ENCODE data around the gene ARHGAP25. TPM values are rescaled to one million over a fixed set of nuclear protein-coding genes. Genes with fewer than 3 reads are reported as not detected.

The ARHGAP25 gene
- total RNA-seq, 2 experiments from 2014 or later = 18.6 to 43.8 TPM

DNA sequence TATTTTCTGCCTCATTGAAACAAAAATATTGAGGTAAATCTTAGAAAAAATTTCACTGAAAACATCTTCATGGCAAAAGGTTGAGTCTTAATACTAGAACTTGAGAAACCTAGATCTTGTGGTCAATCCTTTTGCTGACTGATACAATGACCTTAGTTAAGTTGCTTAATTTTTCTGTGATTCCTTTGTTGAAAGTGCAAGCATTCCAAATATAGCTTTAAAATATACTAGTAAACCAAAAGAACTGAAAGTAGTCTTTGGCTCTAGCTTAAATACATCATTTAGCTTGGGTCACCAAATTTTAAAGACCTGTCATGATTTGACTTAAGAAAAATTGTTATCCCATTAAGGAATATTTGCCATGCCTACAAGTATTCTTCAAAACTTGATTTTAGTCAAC is 119.9 kb downstream of the ARHGAP25 start:
- Histone ChIP-seq H3K36me3 (ENCODE audit: insufficient read depth, low read length) (no peaks in the 10 kb centered on the region), H3K4me3 (ENCODE audit: low read depth, low read length, poor library complexity, severe bottlenecking) (no peak overlapping the region), H3K9me3 (ENCODE audit: low read length) (no peaks in the 10 kb centered on the region), H2AFZ (ENCODE audit: low read length) (no peak overlapping the region), H3K4me2 (ENCODE audit: low read length) (no peak overlapping the region), H3K4me1 (ENCODE audit: insufficient read depth, low read length, poor library complexity, severe bottlenecking) (peaks cover 29% of the 10 kb centered on the region), H3K9me2 (ENCODE audit: insufficient read depth, low read length) (no peaks in the 10 kb centered on the region), H3K27ac (ENCODE audit: low read depth, low read length, poor library complexity, severe bottlenecking) (no peak overlapping the region), H3K79me2 (ENCODE audit: insufficient read depth, low read depth, low read length) (no peaks in the 10 kb centered on the region), H4K20me1 (ENCODE audit: insufficient read depth, low read length) (no peaks in the 10 kb centered on the region)
- TF ChIP-seq EZH2phosphoT487 (IDR thresholded peaks at IDR 0.05; ENCODE audit: borderline replicate concordance, low read depth, low read length) = no peak
- POLR2A ChIA-PET = interaction anchor here (0.7 to 1.6 kb wide), 5 partner anchors 11 to 127 kb away, joined by 3 to 8 read pairs (median 3); no protein-coding TSS in a partner anchor
- DNase-seq (ENCODE audit: low spot score) = no peak
- CTCF ChIA-PET (ENCODE audit: unreplicated experiment) = no interaction called here
- intact Hi-C loops (cut with micrococcal nuclease; ENCODE audit: unreplicated experiment) = no loop called here
- no TSS peak for BruUV-seq (replicated peaks)

GRCh38 chr2:68855550-68855949 is 120.9 kb downstream of the ARHGAP25 start:
- peaks cover 26% of the 10 kb centered on the region for H3K4me1 ChIP-seq (ENCODE audit: insufficient read depth, low read length, poor library complexity, severe bottlenecking)
- no peaks in the 10 kb centered on the region for H3K9me3 ChIP-seq (ENCODE audit: low read length)
- no peaks in the 10 kb centered on the region for H3K9me2 ChIP-seq (ENCODE audit: insufficient read depth, low read length)
- intact Hi-C loops (cut with micrococcal nuclease; ENCODE audit: unreplicated experiment) = no loop called here
- no peak overlapping the region for H2AFZ ChIP-seq (ENCODE audit: low read length)
- no peaks in the 10 kb centered on the region for H4K20me1 ChIP-seq (ENCODE audit: insufficient read depth, low read length)
- no peaks in the 10 kb centered on the region for H3K36me3 ChIP-seq (ENCODE audit: insufficient read depth, low read length)
- CTCF ChIA-PET (ENCODE audit: unreplicated experiment) = no interaction called here
- no peak for DNase-seq (ENCODE audit: low spot score)
- H3K4me2 ChIP-seq (ENCODE audit: low read length) = no peak overlapping the region
- no TSS peak for BruUV-seq (replicated peaks)
- H3K4me3 ChIP-seq (ENCODE audit: low read depth, low read length, poor library complexity, severe bottlenecking) = no peak overlapping the region
- POLR2A ChIA-PET = interaction anchor here (1.6 kb wide), 1 partner anchor 52 kb away, joined by 8 read pairs; no protein-coding TSS in a partner anchor
- no peak for TF ChIP-seq EZH2phosphoT487 (IDR thresholded peaks at IDR 0.05; ENCODE audit: borderline replicate concordance, low read depth, low read length)
- TF ChIP-seq CTCF (conservative IDR thresholded peaks at IDR 0.05; ENCODE audit: low read length) = no peak
- H3K79me2 ChIP-seq (ENCODE audit: insufficient read depth, low read depth, low read length) = no peaks in the 10 kb centered on the region
- no peak overlapping the region for H3K27ac ChIP-seq (ENCODE audit: low read depth, low read length, poor library complexity, severe bottlenecking)

DNA sequence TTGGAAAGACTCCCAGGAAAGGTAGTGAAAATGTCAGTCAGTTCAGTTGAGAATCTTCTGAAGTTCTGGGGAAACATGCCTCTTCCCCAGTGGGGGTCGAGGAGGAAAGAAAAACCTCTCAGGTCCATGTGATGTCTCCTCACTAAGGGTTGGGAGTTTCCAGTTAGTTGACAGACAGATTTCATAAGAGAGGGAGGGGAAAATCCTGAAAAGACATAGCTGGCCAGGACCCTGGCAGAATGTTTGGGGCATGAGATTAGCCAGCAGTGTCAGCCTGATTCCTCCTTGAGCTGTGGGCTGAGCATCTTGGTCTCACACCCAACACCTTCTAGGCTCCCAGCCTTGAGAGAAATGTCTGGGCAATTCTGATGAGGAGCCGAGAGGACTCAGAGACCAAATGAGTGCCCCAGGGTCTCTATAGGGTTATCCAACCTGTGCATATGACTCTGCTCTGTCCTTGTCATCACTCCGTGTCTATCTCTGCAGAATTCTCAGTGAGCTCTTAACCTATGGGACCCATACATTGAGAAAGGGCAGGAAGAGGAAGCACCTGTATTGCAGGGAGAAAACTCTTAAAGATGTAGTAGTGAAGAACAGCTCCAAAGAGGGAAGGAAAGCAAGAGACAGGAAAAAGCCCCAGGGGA is 122.7 kb downstream of the ARHGAP25 start:
- BruUV-seq (replicated peaks) = no TSS peak
- H3K4me2 ChIP-seq (ENCODE audit: low read length) = 0 out of 2 replicates have a peak overlapping the region, but pooled peaks have one; percentile 16

More for the DNA sequence above, 122.7 kb downstream of the ARHGAP25 start:
- H3K27ac ChIP-seq (ENCODE audit: low read depth, low read length, poor library complexity, severe bottlenecking) = no peak overlapping the region
- no peak overlapping the region for H3K4me3 ChIP-seq (ENCODE audit: low read depth, low read length, poor library complexity, severe bottlenecking)
- H3K4me1 ChIP-seq (ENCODE audit: insufficient read depth, low read length, poor library complexity, severe bottlenecking) = peaks cover 21% of the 10 kb centered on the region
- H4K20me1 ChIP-seq (ENCODE audit: insufficient read depth, low read length) = no peaks in the 10 kb centered on the region
- peak overlapping the region; percentile 56; the same call in 1 of the 2 replicates for H2AFZ ChIP-seq (ENCODE audit: low read length)
- TF ChIP-seq EZH2phosphoT487 (IDR thresholded peaks at IDR 0.05; ENCODE audit: borderline replicate concordance, low read depth, low read length) (no peak), CTCF (conservative IDR thresholded peaks at IDR 0.05; ENCODE audit: low read length) (no peak)
- DNase-seq (ENCODE audit: low spot score) = no peak
- CTCF ChIA-PET (ENCODE audit: unreplicated experiment) = no interaction called here
- no peaks in the 10 kb centered on the region for H3K9me2 ChIP-seq (ENCODE audit: insufficient read depth, low read length)
- no peaks in the 10 kb centered on the region for H3K9me3 ChIP-seq (ENCODE audit: low read length)
- H3K36me3 ChIP-seq (ENCODE audit: insufficient read depth, low read length) = no peaks in the 10 kb centered on the region
- intact Hi-C loops (cut with micrococcal nuclease; ENCODE audit: unreplicated experiment) = no loop called here
- H3K79me2 ChIP-seq (ENCODE audit: insufficient read depth, low read depth, low read length) = no peaks in the 10 kb centered on the region
- POLR2A ChIA-PET = interaction anchor here (0.8 to 2.0 kb wide), 2 partner anchors 26 to 342 kb away, joined by 3 to 5 read pairs; no protein-coding TSS in a partner anchor
